Psoas muscle (tissue), 8 donors: ENCODE results near the gene PHKG1. TPM values are rescaled to one million over a fixed set of nuclear protein-coding genes. Genes with fewer than 3 reads are reported as not detected.
A peak's percentile ranks its signal among the peaks of the same experiment; 100 is the strongest.
"Not testable (repeated sequence)": the region's sequence is repeated elsewhere in the genome, so short reads cannot be mapped to it uniquely, and the experiment has no call there.

Experiments
- ATAC-seq, 4 donors: fragments of 200-7000 bp; cut with Tn5 transposase; one replicate each; pipeline ENCODE4 v1.9.1; 2020; ENCODE audit warnings: moderate library complexity in 3 of 4, mild to moderate bottlenecking in 2 of 4
- DNase-seq, 2 donors: peaks; one replicate each; pipeline ENCODE4 v3.0.0-alpha.2; 2020
- H3K27ac ChIP-seq: fragments of 200-600 bp; one replicate; pipeline ENCODE4 v1.8.0; 2022
- H3K27me3 ChIP-seq, 3 donors: fragments of 200-600 bp in 1 of 3; one replicate each; pipeline versions ENCODE4 v1.6.1 to v1.8.0; 2013 to 2022; ENCODE audit warnings: low read length in 2 of 3, mild to moderate bottlenecking in 2 of 3, moderate library complexity in 1 of 3; ENCODE audit not compliant: insufficient read depth in 3 of 3
- H3K36me3 ChIP-seq, 2 donors: fragments of 200-600 bp in 1 of 2; one replicate each; pipeline versions ENCODE4 v1.6.1 to v1.8.0; 2013 to 2022; ENCODE audit warnings: low read depth in 1 of 2, mild to moderate bottlenecking in 1 of 2, moderate library complexity in 1 of 2; ENCODE audit not compliant: insufficient read depth in 1 of 2
- H3K4me1 ChIP-seq: fragments of 200-600 bp; one replicate; pipeline ENCODE4 v1.8.0; 2022
- H3K4me3 ChIP-seq: fragments of 200-600 bp; one replicate; pipeline ENCODE4 v1.8.0; 2022; ENCODE audit warnings: mild to moderate bottlenecking
- H3K9me3 ChIP-seq: fragments of 200-600 bp; one replicate; pipeline ENCODE4 v1.8.0; 2022
- WGBS, 3 donors: extraction: QIAGEN DNeasy Blood & Tissue Kit; methylation state at CpG; one replicate each; pipeline versions ENCODE4 v1.1.6 to v1.1.7; 2013; 5-methylcytosine and 5-hydroxymethylcytosine counted together
- intact Hi-C, 2 donors: fragments of 100-400 bp; cut with DNase I; formaldehyde crosslinking; loops; one replicate each; pipeline versions ENCODE4 v1.11.0 to v1.14.2; 2022
- polyA plus RNA-seq, 3 donors: library from polyadenylated mRNA; stranded (reverse); fragments of 200-250 nt; gene quantifications; one replicate each; pipeline ENCODE4 v1.2.3, GENCODE V29; 2013
- total RNA-seq, 4 donors: library from RNA; stranded (reverse); fragmentation: NEBNext Ultra II Directional in 2 of 4; extraction: Animal tissue kit (Norgen Biotek cat#: 25700) in 2 of 4; gene quantifications; one replicate each; pipeline versions ENCODE4 v1.2.1 to v1.2.4, GENCODE V29; 2021 to 2023
- TF ChIP-seq, protein P1 (sequence below): fragments of 200-600 bp; IDR thresholded peaks from one replicate; pipeline ENCODE4 v1.8.0; 2022; ENCODE audit warnings: antibody characterized with exemption
- donor health status: healthy with polysubstance abuse.
- donor health status: DM: no; HTN: no; CAD: no; lungs with moderate emphysema.
- donor health status: Bipolar disorder and iron deficiency.
- donor health status: healthy.
- donor health status: DM: yes; HTN: yes; CAD: no.
- donor health status: DM: no; HTN: no; CAD: no.
- donor health status: DM: no; HTN: no; CAD: no.
- donor health status: DM: yes; HTN: yes; CAD: no.

Gene PHKG1
- total and polyA plus RNA-seq, 7 donors, result 9.2 to 99.6 (median 43.5) TPM

DNA sequence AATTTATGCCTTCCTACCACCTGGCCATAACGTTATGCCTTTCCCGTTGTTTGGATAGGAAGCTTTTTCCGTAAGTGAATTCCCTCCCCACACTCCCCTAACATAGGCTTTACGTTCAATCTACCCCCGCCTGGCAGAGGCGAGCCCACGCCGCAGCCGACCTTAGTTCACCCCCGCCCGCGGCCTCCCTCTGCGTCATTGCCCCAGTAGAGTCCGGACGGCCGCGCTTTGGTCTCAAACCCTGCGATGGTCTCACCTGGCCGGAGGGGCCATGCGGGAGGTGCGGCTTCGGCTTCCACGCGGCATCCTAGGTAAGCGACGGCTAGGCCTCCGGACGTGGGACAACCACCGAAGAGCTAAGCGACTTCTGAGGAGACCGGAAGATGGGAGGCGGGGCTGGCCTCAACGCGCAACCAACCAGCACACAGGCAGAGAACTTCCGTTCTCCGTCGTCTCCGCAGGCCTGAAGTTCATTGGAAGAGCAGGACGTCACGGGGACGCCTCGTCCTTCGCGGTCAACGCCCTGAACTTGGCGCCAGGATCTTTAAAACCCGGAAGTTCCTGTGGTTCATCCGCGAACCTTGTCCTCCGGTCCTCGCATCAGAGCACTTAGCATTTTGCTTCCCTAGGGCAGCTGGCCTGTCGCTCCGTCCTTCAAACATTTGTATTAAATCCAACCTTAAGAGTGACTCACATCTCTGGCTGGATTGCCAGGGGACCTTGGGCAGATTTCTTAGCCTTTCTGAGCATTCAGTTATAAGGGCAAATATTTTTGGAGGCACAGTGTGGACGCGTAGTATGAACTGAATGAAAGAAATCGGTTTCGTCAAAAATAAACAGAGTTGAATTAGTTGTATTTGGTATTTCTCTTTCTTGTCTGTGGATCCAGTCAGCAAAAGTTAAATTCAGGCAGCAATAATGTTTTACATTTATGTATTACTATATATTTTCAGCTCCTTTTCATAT is 13.6 kb upstream of the PHKG1 start, which contains the start of gene CHCHD2:
TSS of gene CHCHD2 (minus strand) at position 369 of the 966 bp plus-strand sequence. CDS start at position 306, 63 bp downstream.
- DNase-seq (peak; percentile 96 to 98), ATAC-seq (peak; percentile 99)
- H3K4me1 ChIP-seq, result peaks cover 11% of the 10 kb centered on the region
- WGBS, 3 donors, result 1 to 3% (median 1%) methylated on average over 57 of the region's 57 CpGs
- peak within 1 kb of the TSS; percentile 95 for H3K27ac ChIP-seq
- no peaks in the 10 kb centered on the region for H3K27me3 ChIP-seq
- H3K9me3 ChIP-seq, result no peaks in the 10 kb centered on the region
- H3K4me3 ChIP-seq, result peak within 1 kb of the TSS; percentile 85
- intact Hi-C loops, result no loop called here
- peaks cover 9 to 35% of the 10 kb centered on the region in 2 donors for H3K36me3 ChIP-seq
- TF ChIP-seq, protein P1, sequence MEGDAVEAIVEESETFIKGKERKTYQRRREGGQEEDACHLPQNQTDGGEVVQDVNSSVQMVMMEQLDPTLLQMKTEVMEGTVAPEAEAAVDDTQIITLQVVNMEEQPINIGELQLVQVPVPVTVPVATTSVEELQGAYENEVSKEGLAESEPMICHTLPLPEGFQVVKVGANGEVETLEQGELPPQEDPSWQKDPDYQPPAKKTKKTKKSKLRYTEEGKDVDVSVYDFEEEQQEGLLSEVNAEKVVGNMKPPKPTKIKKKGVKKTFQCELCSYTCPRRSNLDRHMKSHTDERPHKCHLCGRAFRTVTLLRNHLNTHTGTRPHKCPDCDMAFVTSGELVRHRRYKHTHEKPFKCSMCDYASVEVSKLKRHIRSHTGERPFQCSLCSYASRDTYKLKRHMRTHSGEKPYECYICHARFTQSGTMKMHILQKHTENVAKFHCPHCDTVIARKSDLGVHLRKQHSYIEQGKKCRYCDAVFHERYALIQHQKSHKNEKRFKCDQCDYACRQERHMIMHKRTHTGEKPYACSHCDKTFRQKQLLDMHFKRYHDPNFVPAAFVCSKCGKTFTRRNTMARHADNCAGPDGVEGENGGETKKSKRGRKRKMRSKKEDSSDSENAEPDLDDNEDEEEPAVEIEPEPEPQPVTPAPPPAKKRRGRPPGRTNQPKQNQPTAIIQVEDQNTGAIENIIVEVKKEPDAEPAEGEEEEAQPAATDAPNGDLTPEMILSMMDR, result no peak

DNA sequence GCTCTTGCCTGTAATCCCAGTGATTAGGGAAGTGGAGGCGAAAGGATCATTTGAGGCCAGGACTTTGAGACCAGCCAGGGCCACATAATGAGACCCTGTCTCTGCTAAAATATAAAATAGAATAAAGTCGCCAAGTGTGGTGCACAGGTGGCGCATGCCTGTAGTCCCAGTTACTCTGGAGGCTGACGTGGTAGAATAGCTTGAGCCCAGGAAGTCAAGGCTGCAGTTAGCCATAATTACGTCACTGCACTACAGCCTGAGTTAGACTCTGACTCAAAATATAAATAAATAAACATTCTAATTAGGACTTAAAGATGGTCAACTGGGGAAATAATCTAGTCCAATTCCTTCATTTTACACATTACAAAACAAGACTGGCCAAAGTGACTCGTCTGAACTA is 12.8 kb upstream of the PHKG1 start:
- TF ChIP-seq, protein P1, result no peak
- H3K9me3 ChIP-seq, result no peaks in the 10 kb centered on the region
- H3K36me3 ChIP-seq, result peaks cover 16 to 44% of the 10 kb centered on the region in 2 donors
- no peak for DNase-seq
- H3K4me3 ChIP-seq, result peak overlapping the region; percentile 85
- intact Hi-C loops, result no loop called here
- peaks cover 11% of the 10 kb centered on the region for H3K4me1 ChIP-seq
- no peaks in the 10 kb centered on the region for H3K27me3 ChIP-seq
- 15 to 21% (median 18%) methylated on average over 6 of the region's 6 CpGs for whole genome bisulfite sequencing, 3 donors
- H3K27ac ChIP-seq, result peak overlapping the region; percentile 95
- ATAC-seq, result peak; percentile 38 to 77 (median 58)

DNA sequence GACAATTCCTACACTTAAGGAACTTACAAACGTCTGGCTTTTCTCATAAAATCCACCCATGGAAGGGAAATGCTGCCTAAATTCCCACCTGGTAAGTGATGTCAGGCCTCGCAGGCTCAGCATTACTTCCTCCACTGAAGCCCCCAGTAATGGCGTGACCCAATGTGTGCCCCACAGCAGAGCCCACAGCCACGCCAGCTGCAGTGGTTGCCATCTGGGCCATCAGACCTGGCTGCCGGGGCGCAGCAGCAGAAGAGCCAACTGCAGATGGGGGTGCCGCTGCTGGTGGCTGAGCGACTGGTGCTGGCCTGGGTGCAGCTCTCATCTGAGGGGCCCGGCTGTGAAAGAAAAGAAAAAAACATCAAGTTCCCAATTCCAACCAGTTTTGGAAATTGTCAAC is 11.4 kb upstream of the PHKG1 start:
- peaks cover 26 to 58% of the 10 kb centered on the region in 2 donors for H3K36me3 ChIP-seq
- H3K27ac ChIP-seq, ATAC-seq, H3K4me3 ChIP-seq, DNase-seq, intact Hi-C loops, H3K9me3 ChIP-seq, H3K27me3 ChIP-seq: not testable (repeated sequence)
- WGBS, 3 donors, result 75 to 80% (median 79%) methylated on average over 6 to 9 of the region's 9 CpGs
- peaks cover 11% of the 10 kb centered on the region for H3K4me1 ChIP-seq

DNA sequence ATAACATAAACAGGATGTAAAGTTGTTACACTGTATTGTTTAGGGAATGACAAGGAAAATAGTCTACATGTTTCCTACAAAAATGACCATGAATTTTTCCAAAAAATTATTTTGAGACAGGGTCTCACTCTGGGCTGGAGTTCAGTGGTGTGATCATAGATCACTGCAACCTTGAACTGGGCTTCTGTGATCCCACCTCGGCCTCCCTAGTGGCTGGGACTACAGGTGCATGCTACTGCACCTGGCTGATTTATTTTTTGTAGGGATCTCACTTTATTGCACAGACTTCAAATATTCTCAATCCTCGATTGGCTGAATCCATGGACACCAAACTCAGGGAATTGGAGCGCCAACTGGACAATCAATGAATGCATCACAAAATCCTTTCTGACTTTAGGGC is 6.9 kb upstream of the PHKG1 start:
- DNase-seq (no peak), ATAC-seq (no peak)
- Histone ChIP-seq H3K27ac (no peak overlapping the region), H3K27me3 (no peaks in the 10 kb centered on the region), H3K4me1 (peaks cover 3% of the 10 kb centered on the region), H3K36me3 (peaks cover 27 to 64% of the 10 kb centered on the region in 2 donors), H3K4me3 (no peak overlapping the region), H3K9me3 (no peaks in the 10 kb centered on the region)
- TF ChIP-seq, protein P1, result no peak
- WGBS, 3 donors, result 90 to 96% (median 92%) methylated on average over 3 of the region's 3 CpGs
- intact Hi-C loops, result no loop called here

DNA sequence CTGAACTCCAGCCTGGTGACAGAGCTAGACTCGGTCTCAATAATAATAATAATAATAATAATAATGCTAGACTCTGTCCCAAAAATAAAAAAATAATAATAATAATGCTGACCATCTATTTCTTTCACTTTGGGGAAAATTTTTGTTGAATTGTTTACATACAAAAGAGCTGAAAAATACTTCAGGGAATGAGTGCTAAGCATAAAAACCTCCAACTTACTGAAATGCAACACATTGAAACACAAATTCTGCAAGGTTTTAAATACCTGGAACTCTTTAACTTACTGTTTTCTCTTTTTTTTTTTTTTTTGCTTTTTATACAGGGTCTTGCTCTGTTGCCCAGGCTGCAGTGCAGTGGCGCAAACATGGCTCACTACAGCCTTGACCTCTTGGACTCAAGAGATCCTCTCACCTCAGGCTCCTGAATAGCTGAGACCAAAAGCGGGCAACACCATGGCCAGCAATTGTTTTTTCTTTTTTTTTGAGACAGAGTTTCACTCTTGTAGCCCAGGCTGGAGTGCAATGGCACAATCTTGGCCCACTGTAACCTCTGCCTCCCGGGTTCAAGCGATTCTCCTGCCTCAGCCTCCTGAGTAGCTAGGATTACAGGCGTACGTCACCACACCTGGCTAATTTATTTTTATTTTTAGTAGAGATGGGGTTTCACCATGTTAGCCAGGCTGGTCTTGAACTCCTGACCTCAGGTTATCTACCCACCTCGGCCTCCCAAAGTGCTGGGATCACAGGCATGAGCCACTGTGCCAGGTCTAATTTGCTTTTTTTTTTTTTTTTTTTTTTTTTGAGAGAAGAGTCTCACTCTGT is 5.6 kb upstream of the PHKG1 start:
- 63 to 80% (median 67%) methylated on average over 8 of the region's 8 CpGs for WGBS, 3 donors
- Histone ChIP-seq H3K36me3 (peaks cover 19 to 51% of the 10 kb centered on the region in 2 donors), H3K27ac (peak overlapping the region; percentile 54)
- H3K9me3 ChIP-seq, ATAC-seq, DNase-seq, intact Hi-C loops, H3K4me3 ChIP-seq, H3K4me1 ChIP-seq, H3K27me3 ChIP-seq: not testable (repeated sequence)
